ENCODE measurements around the gene INSIG1. TPM values are rescaled to one million over a fixed set of nuclear protein-coding genes. Genes with fewer than 3 reads are reported as not detected.

Gene INSIG1
- total RNA-seq, 1 experiment from 2014 or later = 60.1 TPM

DNA sequence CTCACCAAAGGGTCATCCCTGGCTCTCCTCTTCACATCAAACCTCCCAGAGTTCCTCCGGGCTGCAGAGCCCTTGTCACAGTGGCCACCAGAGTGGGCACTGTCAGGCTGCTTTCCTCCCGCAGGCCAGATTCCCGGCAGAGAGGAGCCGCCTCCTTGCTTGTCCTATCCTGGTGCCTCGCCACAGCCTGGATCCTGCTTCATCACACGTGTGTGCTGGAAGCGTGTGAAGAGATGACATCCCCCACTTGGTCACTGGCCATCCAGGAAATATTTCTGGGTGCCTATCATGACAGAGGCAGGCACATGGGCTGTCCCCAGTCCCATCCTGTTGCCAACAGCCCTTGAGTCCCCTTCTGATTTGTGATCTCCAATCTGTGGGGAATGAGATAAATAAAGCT is 15.0 kb downstream of the INSIG1 start:
- BruUV-seq (replicated peaks) = no TSS peak
- no peak overlapping the region for H3K4me3 Mint-ChIP-seq (ENCODE audit: unreplicated experiment)
- CTCF ChIA-PET = no interaction called here

DNA sequence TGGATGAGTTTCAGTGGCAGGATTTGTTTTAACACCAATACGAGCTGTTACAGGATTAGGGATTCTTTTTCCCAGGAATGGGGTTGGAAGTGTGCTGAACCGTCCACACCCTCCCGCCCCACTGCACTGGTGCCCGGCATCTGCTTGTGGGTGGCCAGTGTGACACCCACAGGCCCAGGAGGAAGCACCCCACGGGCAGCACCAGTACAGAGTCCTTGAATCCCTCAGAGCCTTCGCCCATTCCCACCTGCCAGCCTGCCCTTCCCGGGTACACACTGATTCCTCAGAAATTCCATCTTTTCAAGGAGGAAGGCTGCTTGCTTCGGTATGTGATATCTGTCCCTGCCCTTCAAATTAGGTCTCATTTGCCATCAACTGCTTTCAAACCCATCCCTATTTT is 15.4 kb downstream of the INSIG1 start:
- no peak overlapping the region for H3K4me3 Mint-ChIP-seq (ENCODE audit: unreplicated experiment)
- H3K4me1 Mint-ChIP-seq (ENCODE audit: low read depth, unreplicated experiment) = no peaks in the 10 kb centered on the region
- DNase-seq = no peak
- no peaks in the 10 kb centered on the region for H3K9me3 ChIP-seq
- no peaks in the 10 kb centered on the region for H3K27me3 ChIP-seq (replicated peaks; ENCODE audit: control insufficient read depth, insufficient read depth, low read length)
- H3K27me3 Mint-ChIP-seq (ENCODE audit: insufficient read depth, unreplicated experiment) = no peaks in the 10 kb centered on the region
- no peaks in the 10 kb centered on the region for H3K4me1 ChIP-seq
- intact Hi-C loops (cut with micrococcal nuclease; ENCODE audit: unreplicated experiment) = no loop called here
- POLR2A ChIA-PET = no interaction called here
- no TSS peak for BruUV-seq (replicated peaks)
- H3K9me3 Mint-ChIP-seq (ENCODE audit: unreplicated experiment) = no peaks in the 10 kb centered on the region
- no peak overlapping the region for H3K4me3 ChIP-seq (ENCODE audit: low read depth, low read length)
- H3K27ac Mint-ChIP-seq (ENCODE audit: unreplicated experiment) = no peak overlapping the region
- TF ChIP-seq, protein P1, sequence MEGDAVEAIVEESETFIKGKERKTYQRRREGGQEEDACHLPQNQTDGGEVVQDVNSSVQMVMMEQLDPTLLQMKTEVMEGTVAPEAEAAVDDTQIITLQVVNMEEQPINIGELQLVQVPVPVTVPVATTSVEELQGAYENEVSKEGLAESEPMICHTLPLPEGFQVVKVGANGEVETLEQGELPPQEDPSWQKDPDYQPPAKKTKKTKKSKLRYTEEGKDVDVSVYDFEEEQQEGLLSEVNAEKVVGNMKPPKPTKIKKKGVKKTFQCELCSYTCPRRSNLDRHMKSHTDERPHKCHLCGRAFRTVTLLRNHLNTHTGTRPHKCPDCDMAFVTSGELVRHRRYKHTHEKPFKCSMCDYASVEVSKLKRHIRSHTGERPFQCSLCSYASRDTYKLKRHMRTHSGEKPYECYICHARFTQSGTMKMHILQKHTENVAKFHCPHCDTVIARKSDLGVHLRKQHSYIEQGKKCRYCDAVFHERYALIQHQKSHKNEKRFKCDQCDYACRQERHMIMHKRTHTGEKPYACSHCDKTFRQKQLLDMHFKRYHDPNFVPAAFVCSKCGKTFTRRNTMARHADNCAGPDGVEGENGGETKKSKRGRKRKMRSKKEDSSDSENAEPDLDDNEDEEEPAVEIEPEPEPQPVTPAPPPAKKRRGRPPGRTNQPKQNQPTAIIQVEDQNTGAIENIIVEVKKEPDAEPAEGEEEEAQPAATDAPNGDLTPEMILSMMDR (IDR thresholded peaks at IDR 0.05; ENCODE audit: insufficient read depth in 1 of 2, low read depth in 1 of 2, low read length in 1 of 2, severe bottlenecking in 1 of 2, unreplicated experiment in 1 of 2) = no peak
- no peaks in the 10 kb centered on the region for H3K36me3 ChIP-seq (ENCODE audit: control insufficient read depth, insufficient read depth, low read length)
- H3K36me3 Mint-ChIP-seq (ENCODE audit: insufficient read depth, unreplicated experiment) = peaks cover 29% of the 10 kb centered on the region
- CTCF ChIA-PET = no interaction called here

More for the DNA sequence above, 15.0 kb downstream of the INSIG1 start:
- Mint-ChIP-seq H3K36me3 (ENCODE audit: insufficient read depth, unreplicated experiment) (peaks cover 29% of the 10 kb centered on the region), H3K27me3 (ENCODE audit: insufficient read depth, unreplicated experiment) (no peaks in the 10 kb centered on the region), H3K9me3 (ENCODE audit: unreplicated experiment) (no peaks in the 10 kb centered on the region), H3K27ac (ENCODE audit: unreplicated experiment) (no peak overlapping the region), H3K4me1 (ENCODE audit: low read depth, unreplicated experiment) (no peaks in the 10 kb centered on the region)
- TF ChIP-seq, protein P1 (IDR thresholded peaks at IDR 0.05; ENCODE audit: insufficient read depth in 1 of 2, low read depth in 1 of 2, low read length in 1 of 2, severe bottlenecking in 1 of 2, unreplicated experiment in 1 of 2) = no peak
- Histone ChIP-seq H3K9me3 (no peaks in the 10 kb centered on the region), H3K36me3 (ENCODE audit: control insufficient read depth, insufficient read depth, low read length) (no peaks in the 10 kb centered on the region), H3K27me3 (replicated peaks; ENCODE audit: control insufficient read depth, insufficient read depth, low read length) (no peaks in the 10 kb centered on the region), H3K4me1 (no peaks in the 10 kb centered on the region), H3K4me3 (ENCODE audit: low read depth, low read length) (no peak overlapping the region)
- POLR2A ChIA-PET = no interaction called here
- DNase-seq = no peak
- intact Hi-C loops (cut with micrococcal nuclease; ENCODE audit: unreplicated experiment) = no loop called here

DNA sequence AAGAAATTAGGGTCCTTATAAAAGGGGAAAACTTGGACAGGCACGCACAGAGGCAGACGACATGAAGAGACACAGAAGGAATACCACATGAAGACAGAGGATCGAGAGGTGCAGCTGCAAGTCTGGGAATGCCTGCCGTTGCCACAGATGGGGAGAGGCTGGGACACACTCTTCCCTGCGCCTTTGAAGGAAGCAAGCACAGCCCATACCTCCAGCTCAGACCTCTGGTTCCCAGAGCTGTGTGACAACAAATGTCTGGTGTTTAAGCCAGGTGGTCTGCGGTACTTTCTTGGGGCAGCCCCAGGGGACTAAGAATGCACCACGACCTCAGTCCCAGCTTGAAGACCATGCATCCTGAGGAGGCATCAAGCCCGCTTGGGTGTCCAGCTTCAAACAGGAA is 18.3 kb downstream of the INSIG1 start:
- TF ChIP-seq, protein P1 (IDR thresholded peaks at IDR 0.05; ENCODE audit: insufficient read depth in 1 of 2, low read depth in 1 of 2, low read length in 1 of 2, severe bottlenecking in 1 of 2, unreplicated experiment in 1 of 2) = no peak
- no TSS peak for BruUV-seq (replicated peaks)
- intact Hi-C loops (cut with micrococcal nuclease; ENCODE audit: unreplicated experiment) = no loop called here
- H3K4me1 ChIP-seq = no peaks in the 10 kb centered on the region
- H3K27me3 Mint-ChIP-seq (ENCODE audit: insufficient read depth, unreplicated experiment) = no peaks in the 10 kb centered on the region
- no peak overlapping the region for H3K4me3 ChIP-seq (ENCODE audit: low read depth, low read length)
- no peak overlapping the region for H3K27ac Mint-ChIP-seq (ENCODE audit: unreplicated experiment)
- H3K36me3 ChIP-seq (ENCODE audit: control insufficient read depth, insufficient read depth, low read length) = no peaks in the 10 kb centered on the region
- H3K4me3 Mint-ChIP-seq (ENCODE audit: unreplicated experiment) = no peak overlapping the region
- H3K9me3 Mint-ChIP-seq (ENCODE audit: unreplicated experiment) = no peaks in the 10 kb centered on the region
- peaks cover 5% of the 10 kb centered on the region for H3K36me3 Mint-ChIP-seq (ENCODE audit: insufficient read depth, unreplicated experiment)
- CTCF ChIA-PET = no interaction called here
- no peaks in the 10 kb centered on the region for H3K9me3 ChIP-seq
- POLR2A ChIA-PET = no interaction called here
- H3K27me3 ChIP-seq (replicated peaks; ENCODE audit: control insufficient read depth, insufficient read depth, low read length) = no peaks in the 10 kb centered on the region
- no peaks in the 10 kb centered on the region for H3K4me1 Mint-ChIP-seq (ENCODE audit: low read depth, unreplicated experiment)
- DNase-seq = no peak

Data from Caco-2 (cell line).